ENCODE results near the gene RAD51B. TPM values are rescaled to one million over a fixed set of nuclear protein-coding genes. Genes with fewer than 3 reads are reported as not detected.

The RAD51B gene
- total RNA-seq, 1 experiment from 2014 or later = 20.0 TPM

DNA sequence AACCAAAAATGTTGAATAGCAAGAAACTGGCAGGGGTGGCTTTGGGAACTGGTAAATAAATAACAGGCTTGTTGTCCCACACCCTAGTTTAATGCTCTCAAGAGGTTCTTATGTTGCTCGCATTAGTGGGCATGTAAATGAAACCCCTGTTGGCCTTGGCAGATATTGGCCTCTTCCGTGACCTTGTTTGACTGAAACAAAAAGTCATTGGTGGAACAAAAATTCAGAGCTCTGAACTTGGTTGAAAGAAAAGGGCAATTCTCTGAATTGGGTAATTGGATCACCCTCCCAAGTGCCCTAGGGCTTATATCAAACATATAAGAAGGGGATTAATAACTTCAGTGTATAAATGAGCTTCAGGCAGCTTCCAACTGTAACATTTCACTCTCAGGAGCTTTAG, 547.1 kb downstream of the RAD51B start:
- no peaks in the 10 kb centered on the region for H3K27me3 ChIP-seq (ENCODE audit: insufficient read depth, low read length)
- H3K9me2 ChIP-seq (ENCODE audit: insufficient read depth) = no peaks in the 10 kb centered on the region
- CTCF ChIA-PET = no interaction called here
- H3K9me3 ChIP-seq (ENCODE audit: control insufficient read depth in 1 of 2, insufficient read depth in 1 of 2, low read depth in 1 of 2, low read length in 2 of 2) = no peaks in the 10 kb centered on the region
- H3K79me2 ChIP-seq (ENCODE audit: insufficient read depth, low read length) = no peaks in the 10 kb centered on the region
- no peaks in the 10 kb centered on the region for H4K20me1 ChIP-seq (ENCODE audit: insufficient read depth)
- intact Hi-C loops (cut with micrococcal nuclease) = loop anchor here (10.0 kb wide), 3 partner anchors 112 to 422 kb away; no protein-coding TSS in a partner anchor
- H3K4me2 ChIP-seq (ENCODE audit: low read length) = no peak overlapping the region
- TF ChIP-seq, protein P1, sequence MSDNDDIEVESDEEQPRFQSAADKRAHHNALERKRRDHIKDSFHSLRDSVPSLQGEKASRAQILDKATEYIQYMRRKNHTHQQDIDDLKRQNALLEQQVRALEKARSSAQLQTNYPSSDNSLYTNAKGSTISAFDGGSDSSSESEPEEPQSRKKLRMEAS (IDR thresholded peaks at IDR 0.05) = no peak
- no peak for TF ChIP-seq ZNF274 (IDR thresholded peaks at IDR 0.05; ENCODE audit: low read depth, low read length)
- TF ChIP-seq CBX3 (IDR thresholded peaks at IDR 0.05; ENCODE audit: low read depth) = no peak
- TF ChIP-seq SIN3A (IDR thresholded peaks at IDR 0.05; ENCODE audit: low read depth) = no peak
- TF ChIP-seq JUND (IDR thresholded peaks at IDR 0.05) = no peak
- no peak for TF ChIP-seq EZH2phosphoT487 (IDR thresholded peaks at IDR 0.05; ENCODE audit: borderline replicate concordance)
- no peak for TF ChIP-seq POLR2A (IDR thresholded peaks at IDR 0.05; ENCODE audit: borderline replicate concordance, extremely low read depth, insufficient read depth, insufficient read length)
- TF ChIP-seq ELF1 (IDR thresholded peaks at IDR 0.05; ENCODE audit: borderline replicate concordance, low read depth) = no peak
- no peak for TF ChIP-seq ZFX (IDR thresholded peaks at IDR 0.05)
- TF ChIP-seq FOSL1 (IDR thresholded peaks at IDR 0.05; ENCODE audit: low read depth) = no peak
- TF ChIP-seq POLR2AphosphoS5 (IDR thresholded peaks at IDR 0.05; ENCODE audit: low read depth, low read length) = no peak
- no peak for TF ChIP-seq TCF7L2 (IDR thresholded peaks at IDR 0.05; ENCODE audit: borderline replicate concordance, extremely low read depth, insufficient read depth, insufficient read length)
- TF ChIP-seq SP1 (IDR thresholded peaks at IDR 0.05; ENCODE audit: low read depth) = no peak
- no peak for TF ChIP-seq RAD21 (IDR thresholded peaks at IDR 0.05; ENCODE audit: low read depth)
- TF ChIP-seq, protein P2, sequence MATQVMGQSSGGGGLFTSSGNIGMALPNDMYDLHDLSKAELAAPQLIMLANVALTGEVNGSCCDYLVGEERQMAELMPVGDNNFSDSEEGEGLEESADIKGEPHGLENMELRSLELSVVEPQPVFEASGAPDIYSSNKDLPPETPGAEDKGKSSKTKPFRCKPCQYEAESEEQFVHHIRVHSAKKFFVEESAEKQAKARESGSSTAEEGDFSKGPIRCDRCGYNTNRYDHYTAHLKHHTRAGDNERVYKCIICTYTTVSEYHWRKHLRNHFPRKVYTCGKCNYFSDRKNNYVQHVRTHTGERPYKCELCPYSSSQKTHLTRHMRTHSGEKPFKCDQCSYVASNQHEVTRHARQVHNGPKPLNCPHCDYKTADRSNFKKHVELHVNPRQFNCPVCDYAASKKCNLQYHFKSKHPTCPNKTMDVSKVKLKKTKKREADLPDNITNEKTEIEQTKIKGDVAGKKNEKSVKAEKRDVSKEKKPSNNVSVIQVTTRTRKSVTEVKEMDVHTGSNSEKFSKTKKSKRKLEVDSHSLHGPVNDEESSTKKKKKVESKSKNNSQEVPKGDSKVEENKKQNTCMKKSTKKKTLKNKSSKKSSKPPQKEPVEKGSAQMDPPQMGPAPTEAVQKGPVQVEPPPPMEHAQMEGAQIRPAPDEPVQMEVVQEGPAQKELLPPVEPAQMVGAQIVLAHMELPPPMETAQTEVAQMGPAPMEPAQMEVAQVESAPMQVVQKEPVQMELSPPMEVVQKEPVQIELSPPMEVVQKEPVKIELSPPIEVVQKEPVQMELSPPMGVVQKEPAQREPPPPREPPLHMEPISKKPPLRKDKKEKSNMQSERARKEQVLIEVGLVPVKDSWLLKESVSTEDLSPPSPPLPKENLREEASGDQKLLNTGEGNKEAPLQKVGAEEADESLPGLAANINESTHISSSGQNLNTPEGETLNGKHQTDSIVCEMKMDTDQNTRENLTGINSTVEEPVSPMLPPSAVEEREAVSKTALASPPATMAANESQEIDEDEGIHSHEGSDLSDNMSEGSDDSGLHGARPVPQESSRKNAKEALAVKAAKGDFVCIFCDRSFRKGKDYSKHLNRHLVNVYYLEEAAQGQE (IDR thresholded peaks at IDR 0.05; ENCODE audit: low read depth) = no peak
- ATAC-seq = no peak
- RAD21 ChIA-PET (ENCODE audit: low non-redundant PET in 1 of 2, low total read pairs in 2 of 2, uncharacterized antibody in 2 of 2, unreplicated experiment in 2 of 2) = no interaction called here
- no peak overlapping the region for H3K4me3 ChIP-seq (replicated peaks in 1 of 2; ENCODE audit: low read depth in 1 of 2, low read length in 2 of 2)
- DNase-seq (ENCODE audit: low read depth, low spot score) = no peak
- BruUV-seq (replicated peaks) = no TSS peak
- H3K9ac ChIP-seq (ENCODE audit: low read length) = no peak overlapping the region
- peaks cover 37 to 55% of the 10 kb centered on the region in 2 experiments for H3K4me1 ChIP-seq (ENCODE audit: control insufficient read depth in 1 of 2, insufficient read depth in 2 of 2, low read length in 2 of 2)
- no peaks in the 10 kb centered on the region for H3K36me3 ChIP-seq (ENCODE audit: control insufficient read depth in 1 of 2, insufficient read depth in 2 of 2, low read length in 2 of 2)
- POLR2A ChIA-PET = no interaction called here
- no peak overlapping the region for H2AFZ ChIP-seq (ENCODE audit: low read depth, low read length, poor library complexity, severe bottlenecking)
- H3K27ac ChIP-seq (ENCODE audit: low read depth, low read length) = peak overlapping the region; percentile 80; the same call in 1 of the 2 replicates

Measured in HCT116 (cell line).